Kidney tubule cell (primary cell): ENCODE measurements around the gene KLHL29.

ENCODE experiments used
- DNase-seq: peaks from one replicate; pipeline ENCODE4 v3.0.0-alpha.2; 2018; ENCODE audit warnings: low spot score

The KLHL29 gene

GRCh38 chr2:23550553-23550952, 165.6 kb downstream of the KLHL29 start:
- DNase-seq: no peak

- no peak for DNase-seq
Measured at GRCh38 chr2:23551875-23552274, 166.9 kb downstream of the KLHL29 start.

GRCh38 chr2:23553561-23553960, 168.6 kb downstream of the KLHL29 start:
- no peak for DNase-seq

- no peak for DNase-seq
Measured at GRCh38 chr2:23554054-23554697, 169.2 kb downstream of the KLHL29 start.

GRCh38 chr2:23555944-23556343, 171.0 kb downstream of the KLHL29 start:
- DNase-seq: no peak

- DNase-seq: peak; percentile 17
Measured at GRCh38 chr2:23556929-23557328, 171.9 kb downstream of the KLHL29 start.

- DNase-seq: no peak
Measured at GRCh38 chr2:23557455-23557854, 172.5 kb downstream of the KLHL29 start.

- DNase-seq: no peak
Measured at GRCh38 chr2:23559561-23560239, 174.7 kb downstream of the KLHL29 start.

GRCh38 chr2:23561088-23561487, 176.1 kb downstream of the KLHL29 start:
- DNase-seq: no peak

- DNase-seq: no peak
Measured at GRCh38 chr2:23561544-23561943, 176.6 kb downstream of the KLHL29 start.

GRCh38 chr2:23562143-23562542, 177.2 kb downstream of the KLHL29 start:
- DNase-seq: no peak

- no peak for DNase-seq
Measured at GRCh38 chr2:23563151-23563550, 178.2 kb downstream of the KLHL29 start.

GRCh38 chr2:23563673-23564614, 179.0 kb downstream of the KLHL29 start:
- no peak for DNase-seq

- DNase-seq: no peak
Measured at GRCh38 chr2:23564615-23564960, 179.6 kb downstream of the KLHL29 start.

GRCh38 chr2:23565374-23565773, 180.4 kb downstream of the KLHL29 start:
- no peak for DNase-seq

GRCh38 chr2:23565814-23566213, 180.8 kb downstream of the KLHL29 start:
- DNase-seq: no peak

GRCh38 chr2:23566241-23567142, 181.5 kb downstream of the KLHL29 start:
- peak; percentile 21 for DNase-seq

- DNase-seq: no peak
Measured at GRCh38 chr2:23567161-23567756, 182.3 kb downstream of the KLHL29 start.

GRCh38 chr2:23568211-23568610, 183.2 kb downstream of the KLHL29 start:
- no peak for DNase-seq

- no peak for DNase-seq
Measured at GRCh38 chr2:23568626-23569190, 183.7 kb downstream of the KLHL29 start.

- no peak for DNase-seq
Measured at GRCh38 chr2:23569761-23570365, 184.9 kb downstream of the KLHL29 start.
